Body of pancreas (tissue), 4 donors: Measurements from ENCODE around the gene FOXL3. TPM values are rescaled to one million over a fixed set of nuclear protein-coding genes. Genes with fewer than 3 reads are reported as not detected.

Experiments used
- ATAC-seq: fragments of 150-250 bp; one replicate; pipeline ENCODE4 v1.9.1; 2016
- DNase-seq, 4 donors: peaks; one replicate each; pipeline ENCODE4 v3.0.0-alpha.2; 2019
- H3K27ac ChIP-seq, 4 donors: fragments of 200-600 bp; sonication (generic); 1 replicate in 3 of 4; 2 replicates in 1 of 4; pipeline versions ENCODE4 v1.5.1 to v1.6.1; 2016 to 2019; ENCODE audit warnings: mild to moderate bottlenecking in 1 of 4, mixed read lengths in 1 of 4, moderate library complexity in 1 of 4
- H3K27me3 ChIP-seq, 2 donors: fragments of 200-600 bp; sonication (generic); one replicate each; pipeline ENCODE4 v1.6.0; 2016; ENCODE audit warnings: mild to moderate bottlenecking in 1 of 2
- H3K36me3 ChIP-seq, 2 donors: fragments of 200-600 bp; sonication (generic); replicated peaks in 1 of 2; 2 replicates each; pipeline ENCODE4 v1.5.1; 2016; ENCODE audit warnings: low read depth in 2 of 2; ENCODE audit not compliant: insufficient read depth in 1 of 2
- H3K4me1 ChIP-seq: fragments of 200-600 bp; sonication (generic); one replicate; pipeline ENCODE4 v1.6.0; 2016
- H3K4me3 ChIP-seq, 2 donors: fragments of 200-600 bp; sonication (generic); 1 replicate in 1 of 2; 2 replicates in 1 of 2; pipeline ENCODE4 v1.5.1; 2016 to 2019
- H3K9me3 ChIP-seq, 3 donors: fragments of 200-600 bp; sonication (generic); 1 replicate in 2 of 3; 2 replicates in 1 of 3; pipeline ENCODE4 v1.5.1; 2016
- CTCF ChIP-seq, 7 experiments: fragments of 450-650 bp in 4 of 7; fragments of 200-600 bp in 3 of 7; sonication (generic) in 3 of 7; IDR thresholded peaks; one replicate each; pipeline ENCODE4 v1.5.1; 2016 to 2019; ENCODE audit warnings: antibody characterized with exemption in 7 of 7
- POLR2A ChIP-seq, 3 donors: fragments of 450-650 bp; IDR thresholded peaks; one replicate each; pipeline ENCODE4 v1.6.1; 2016; ENCODE audit warnings: antibody characterized with exemption in 3 of 3, mild to moderate bottlenecking in 2 of 3
- WGBS, 2 donors: methylation state at CpG; one replicate each; pipeline ENCODE4 v1.1.5; 2017; 5-methylcytosine and 5-hydroxymethylcytosine counted together
- intact Hi-C: fragments of 100-400 bp; cut with DNase I; formaldehyde crosslinking; loops from one replicate; pipeline ENCODE4 v1.15.1; 2023
- total RNA-seq, 2 donors: library from RNA; depleted of rRNA; stranded (reverse); fragments of >200 nt; gene quantifications; one replicate each; pipeline ENCODE4 v1.1.0, GENCODE V29; 2016

The FOXL3 gene
- total RNA-seq, 2 donors from 2014 or later: not detected

GRCh38 chr7:248732-249435, 41.1 kb upstream of the FOXL3 start:
- ATAC-seq: no peak
- H3K4me3 ChIP-seq: no peak overlapping the region
- WGBS, 2 donors: 88% methylated on average over 19 to 20 of the region's 20 CpGs
- H3K9me3 ChIP-seq: no peaks in the 10 kb centered on the region
- no peaks in the 10 kb centered on the region for H3K27me3 ChIP-seq
- no peaks in the 10 kb centered on the region for H3K4me1 ChIP-seq
- H3K27ac ChIP-seq: no peak overlapping the region
- no peak for DNase-seq
- intact Hi-C loops: no loop called here
- H3K36me3 ChIP-seq: no peaks in the 10 kb centered on the region
- no peak for TF ChIP-seq POLR2A (IDR thresholded peaks at IDR 0.05)
- TF ChIP-seq CTCF (IDR thresholded peaks at IDR 0.05): no peak

GRCh38 chr7:249989-250388, 40.0 kb upstream of the FOXL3 start:
- DNase-seq (no peak), ATAC-seq (no peak)
- no peaks in the 10 kb centered on the region for H3K4me1 ChIP-seq
- WGBS, 2 donors: 88 to 89% methylated on average over 12 of the region's 12 CpGs
- TF ChIP-seq POLR2A (IDR thresholded peaks at IDR 0.05) (no peak), CTCF (IDR thresholded peaks at IDR 0.05) (no peak)
- no peaks in the 10 kb centered on the region for H3K36me3 ChIP-seq
- no peak overlapping the region for H3K4me3 ChIP-seq
- H3K27me3 ChIP-seq: no peaks in the 10 kb centered on the region
- intact Hi-C loops: no loop called here
- H3K9me3 ChIP-seq: no peaks in the 10 kb centered on the region
- no peak overlapping the region for H3K27ac ChIP-seq

GRCh38 chr7:250523-250922, 39.4 kb upstream of the FOXL3 start:
- intact Hi-C loops: no loop called here
- Histone ChIP-seq H3K4me1 (no peaks in the 10 kb centered on the region), H3K27ac (no peak overlapping the region), H3K4me3 (no peak overlapping the region), H3K9me3 (no peaks in the 10 kb centered on the region), H3K36me3 (no peaks in the 10 kb centered on the region), H3K27me3 (no peaks in the 10 kb centered on the region)
- no peak for ATAC-seq
- TF ChIP-seq POLR2A (IDR thresholded peaks at IDR 0.05) (no peak), CTCF (IDR thresholded peaks at IDR 0.05) (no peak)
- 90 to 94% methylated on average over 15 of the region's 15 CpGs for WGBS, 2 donors
- DNase-seq: no peak

- no peak overlapping the region for H3K4me3 ChIP-seq
- intact Hi-C loops: no loop called here
- no peak overlapping the region for H3K27ac ChIP-seq
- no peaks in the 10 kb centered on the region for H3K36me3 ChIP-seq
- TF ChIP-seq POLR2A (IDR thresholded peaks at IDR 0.05) (no peak), CTCF (IDR thresholded peaks at IDR 0.05) (no peak)
- H3K4me1 ChIP-seq: no peaks in the 10 kb centered on the region
- no peaks in the 10 kb centered on the region for H3K27me3 ChIP-seq
- no peak for ATAC-seq
- WGBS, 2 donors: 93 to 100% methylated on average over 1 to 20 of the region's 20 CpGs
- no peaks in the 10 kb centered on the region for H3K9me3 ChIP-seq
- no peak for DNase-seq
These were observed 39.0 kb upstream of the FOXL3 start for GRCh38 chr7:251005-251404.
